Endodermal cell (in vitro differentiated cells): ENCODE measurements around the gene C6orf120. TPM values are rescaled to one million over a fixed set of nuclear protein-coding genes. Genes with fewer than 3 reads are reported as not detected.
A peak's percentile ranks its signal among the peaks of the same experiment; 100 is the strongest.

ENCODE experiments used
- DNase-seq: peaks from one replicate; pipeline ENCODE4 v3.0.0-alpha.2; 2017
- H3K27ac ChIP-seq: 2 replicates; pipeline ENCODE4 v1.5.1; 2013; ENCODE audit warnings: mild to moderate bottlenecking, low read depth, low read length, moderate library complexity
- H3K27me3 ChIP-seq: 2 replicates; pipeline ENCODE4 v1.6.1; 2013; ENCODE audit warnings: mild to moderate bottlenecking, low read length, moderate library complexity; ENCODE audit not compliant: insufficient read depth, control insufficient read depth, poor library complexity, severe bottlenecking
- H3K36me3 ChIP-seq: 2 replicates; pipeline ENCODE4 v1.7.0; 2013; ENCODE audit warnings: mild to moderate bottlenecking, low read length, moderate library complexity; ENCODE audit not compliant: control insufficient read depth, insufficient read depth
- H3K4me1 ChIP-seq: one replicate; pipeline ENCODE4 v1.7.0; 2013; ENCODE audit warnings: low read length; ENCODE audit not compliant: control insufficient read depth, insufficient read depth
- H3K4me3 ChIP-seq: 2 replicates; pipeline ENCODE4 v1.5.1; 2013; ENCODE audit warnings: mild to moderate bottlenecking, low read length, moderate library complexity
- H3K9ac ChIP-seq: 2 replicates; pipeline ENCODE4 v1.6.1; 2013; ENCODE audit warnings: mild to moderate bottlenecking, low read length, moderate library complexity; ENCODE audit not compliant: poor library complexity, severe bottlenecking; ENCODE audit errors: extremely low read depth
- H3K9me3 ChIP-seq: 2 replicates; pipeline ENCODE4 v1.6.1; 2013; ENCODE audit warnings: mild to moderate bottlenecking, low read length, moderate library complexity; ENCODE audit not compliant: control insufficient read depth
- H3K27ac Mint-ChIP-seq: 2 replicates; pipeline ENCODE4 v1.8.0; 2020; ENCODE audit warnings: mixed read lengths
- H3K27me3 Mint-ChIP-seq: 2 replicates; pipeline ENCODE4 v1.8.0; 2021; ENCODE audit warnings: mild to moderate bottlenecking, mixed read lengths; ENCODE audit not compliant: insufficient read depth
- H3K36me3 Mint-ChIP-seq: 2 replicates; pipeline ENCODE4 v1.8.0; 2020; ENCODE audit warnings: low read depth, mixed read lengths
- H3K4me1 Mint-ChIP-seq: 2 replicates; pipeline ENCODE4 v1.8.0; 2020; ENCODE audit warnings: mixed read lengths
- H3K4me3 Mint-ChIP-seq: 2 replicates; pipeline ENCODE4 v1.8.0; 2020; ENCODE audit warnings: mild to moderate bottlenecking, moderate library complexity, mixed read lengths
- H3K9me3 Mint-ChIP-seq: 2 replicates; pipeline ENCODE4 v1.8.0; 2020; ENCODE audit warnings: mild to moderate bottlenecking, mixed read lengths
- WGBS, 2 experiments: methylation state at CpG; one replicate each; pipeline versions ENCODE4 v1.1.5 to v1.1.7; 2013; ENCODE audit warnings: missing lambda C conversion rate in 2 of 2, mixed read lengths in 1 of 2; ENCODE audit not compliant: insufficient coverage in 1 of 2, insufficient read length in 1 of 2; 5-methylcytosine and 5-hydroxymethylcytosine counted together
- total RNA-seq, 2 donors: library from RNA; stranded (reverse); fragmentation: NEBNext Ultra II Directional in 1 of 2; extraction: Animal tissue kit (Norgen Biotek cat#: 25700) in 1 of 2; gene quantifications; 2 replicates in 1 of 2; 3 replicates in 1 of 2; pipeline ENCODE4 v1.2.1, GENCODE V29; 2021
- TF ChIP-seq, protein P1 (sequence below): fragments of 200-600 bp; sonication (generic); conservative IDR thresholded peaks from 2 replicates; pipeline ENCODE4 v1.5.0; 2021; ENCODE audit warnings: antibody characterized with exemption, mild to moderate bottlenecking

C6orf120 gene
- total RNA-seq, 2 donors from 2014 or later = 24.0 to 29.7 TPM

DNA sequence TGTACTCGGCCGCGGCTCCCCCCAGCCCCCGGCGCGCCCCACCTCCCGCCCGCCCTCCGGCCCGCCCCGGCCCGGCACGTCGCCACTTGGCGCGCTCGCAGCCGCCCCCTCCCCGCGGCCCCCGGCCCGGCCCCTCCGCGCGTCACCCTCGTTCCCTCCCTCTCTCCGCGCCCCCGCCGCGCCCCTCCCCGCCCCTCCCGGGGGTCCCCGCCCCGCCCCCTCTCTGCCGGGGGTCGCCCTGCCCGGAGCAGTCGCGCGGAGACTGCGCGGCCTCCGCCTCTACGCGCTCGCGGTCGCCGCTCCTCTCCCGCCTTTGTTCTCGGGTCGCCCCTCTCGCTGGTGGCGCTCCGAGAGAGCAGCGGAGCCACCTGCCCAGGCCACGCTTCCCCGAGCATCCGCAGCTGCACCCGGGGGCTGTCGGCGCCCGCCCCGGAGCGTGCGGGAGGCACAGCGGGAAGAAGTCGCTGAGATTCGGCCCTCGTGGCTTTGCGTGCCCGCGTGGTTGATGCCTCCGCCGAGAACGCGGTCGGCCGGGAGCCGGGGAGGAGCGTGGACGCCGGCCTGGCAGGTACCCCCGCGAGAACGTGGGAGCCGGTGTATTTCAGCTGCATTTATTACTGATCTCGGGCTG lies 22.7 kb downstream of the C6orf120 start, which contains the start of gene PHF10:
Gene PHF10, minus strand, starts transcription at position 7 of the 631 bp plus-strand sequence. CDS start 569 bp downstream, outside the sequence.
- peak within 1 kb of the TSS; percentile 96 for H3K27ac ChIP-seq
- H3K4me1 Mint-ChIP-seq = peaks cover 26% of the 10 kb centered on the region
- peak within 1 kb of the TSS; percentile 97 for H3K9ac ChIP-seq
- DNase-seq = peak; percentile 94
- WGBS, 2 experiments = 0 to 4% methylated on average over 5 to 68 of the region's 89 CpGs
- peaks cover 5% of the 10 kb centered on the region for H3K36me3 Mint-ChIP-seq
- H3K4me3 ChIP-seq = peak within 1 kb of the TSS; percentile 96
- H3K4me1 ChIP-seq = peaks cover 2% of the 10 kb centered on the region
- H3K9me3 Mint-ChIP-seq = no peaks in the 10 kb centered on the region
- H3K27ac Mint-ChIP-seq = peak within 1 kb of the TSS; percentile 98
- H3K27me3 Mint-ChIP-seq = no peaks in the 10 kb centered on the region
- H3K4me3 Mint-ChIP-seq = peak within 1 kb of the TSS; percentile 77
- H3K27me3 ChIP-seq = no peaks in the 10 kb centered on the region
- TF ChIP-seq, protein P1, sequence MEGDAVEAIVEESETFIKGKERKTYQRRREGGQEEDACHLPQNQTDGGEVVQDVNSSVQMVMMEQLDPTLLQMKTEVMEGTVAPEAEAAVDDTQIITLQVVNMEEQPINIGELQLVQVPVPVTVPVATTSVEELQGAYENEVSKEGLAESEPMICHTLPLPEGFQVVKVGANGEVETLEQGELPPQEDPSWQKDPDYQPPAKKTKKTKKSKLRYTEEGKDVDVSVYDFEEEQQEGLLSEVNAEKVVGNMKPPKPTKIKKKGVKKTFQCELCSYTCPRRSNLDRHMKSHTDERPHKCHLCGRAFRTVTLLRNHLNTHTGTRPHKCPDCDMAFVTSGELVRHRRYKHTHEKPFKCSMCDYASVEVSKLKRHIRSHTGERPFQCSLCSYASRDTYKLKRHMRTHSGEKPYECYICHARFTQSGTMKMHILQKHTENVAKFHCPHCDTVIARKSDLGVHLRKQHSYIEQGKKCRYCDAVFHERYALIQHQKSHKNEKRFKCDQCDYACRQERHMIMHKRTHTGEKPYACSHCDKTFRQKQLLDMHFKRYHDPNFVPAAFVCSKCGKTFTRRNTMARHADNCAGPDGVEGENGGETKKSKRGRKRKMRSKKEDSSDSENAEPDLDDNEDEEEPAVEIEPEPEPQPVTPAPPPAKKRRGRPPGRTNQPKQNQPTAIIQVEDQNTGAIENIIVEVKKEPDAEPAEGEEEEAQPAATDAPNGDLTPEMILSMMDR = no peak
- H3K9me3 ChIP-seq = no peaks in the 10 kb centered on the region
- H3K36me3 ChIP-seq = peaks cover 11% of the 10 kb centered on the region

DNA sequence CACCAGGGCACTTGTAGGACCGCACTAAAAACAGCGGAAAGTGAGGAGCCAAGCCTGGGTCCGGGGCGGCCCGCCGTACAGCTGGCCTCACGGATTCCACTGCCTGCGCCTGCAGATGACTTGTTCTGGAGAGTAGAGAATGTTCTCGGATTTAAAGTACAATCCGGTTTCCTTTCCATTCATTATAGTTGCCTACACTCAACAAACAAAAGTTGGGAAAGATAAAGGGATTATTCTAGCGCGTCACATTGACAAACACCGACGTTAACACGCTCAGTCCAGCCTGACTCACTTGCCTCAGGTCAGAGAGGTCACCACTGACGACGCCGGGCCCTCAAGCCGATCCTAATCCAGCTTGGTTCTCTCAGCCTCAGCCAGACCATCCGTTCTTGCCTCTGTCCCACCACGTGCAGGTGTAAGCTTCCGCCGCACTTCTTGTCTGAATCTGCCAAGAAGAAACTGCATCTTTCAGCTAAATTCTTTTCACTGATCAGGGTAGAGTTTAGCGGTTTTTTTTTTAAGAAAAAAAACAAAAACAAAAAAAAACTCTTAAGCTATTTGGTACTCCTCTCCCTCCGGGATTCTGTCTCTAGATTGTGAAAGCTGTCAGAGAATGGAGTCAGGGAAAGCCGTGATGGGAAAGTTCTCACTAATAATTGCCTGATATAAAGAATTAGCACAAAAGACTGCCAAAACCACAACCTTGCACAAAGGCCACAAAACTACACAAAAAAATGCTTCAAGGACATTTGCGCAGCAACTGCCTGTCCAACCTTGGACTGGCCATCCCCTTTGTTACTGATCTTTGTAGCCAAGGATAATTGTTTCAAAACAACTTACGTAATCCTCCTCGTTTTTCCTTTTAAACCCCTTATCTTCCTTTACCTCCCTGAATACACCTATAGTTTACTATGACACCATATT lies 23.5 kb downstream of the C6orf120 start:
- Histone ChIP-seq H3K4me3 (peak overlapping the region; percentile 86), H3K27ac (peak overlapping the region; percentile 96), H3K4me1 (peaks cover 2% of the 10 kb centered on the region), H3K9me3 (no peaks in the 10 kb centered on the region), H3K36me3 (peaks cover 5% of the 10 kb centered on the region), H3K27me3 (no peaks in the 10 kb centered on the region), H3K9ac (peak overlapping the region; percentile 97)
- TF ChIP-seq, protein P1 = no peak
- H3K4me1 Mint-ChIP-seq = peaks cover 26% of the 10 kb centered on the region
- no peaks in the 10 kb centered on the region for H3K9me3 Mint-ChIP-seq
- H3K27me3 Mint-ChIP-seq = no peaks in the 10 kb centered on the region
- peak overlapping the region; percentile 98 for H3K27ac Mint-ChIP-seq
- WGBS, 2 experiments = 18 to 24% methylated on average over 14 to 29 of the region's 29 CpGs
- peak; percentile 82 for DNase-seq
- peak overlapping the region; percentile 76 for H3K4me3 Mint-ChIP-seq
- peaks cover 1% of the 10 kb centered on the region for H3K36me3 Mint-ChIP-seq

DNA sequence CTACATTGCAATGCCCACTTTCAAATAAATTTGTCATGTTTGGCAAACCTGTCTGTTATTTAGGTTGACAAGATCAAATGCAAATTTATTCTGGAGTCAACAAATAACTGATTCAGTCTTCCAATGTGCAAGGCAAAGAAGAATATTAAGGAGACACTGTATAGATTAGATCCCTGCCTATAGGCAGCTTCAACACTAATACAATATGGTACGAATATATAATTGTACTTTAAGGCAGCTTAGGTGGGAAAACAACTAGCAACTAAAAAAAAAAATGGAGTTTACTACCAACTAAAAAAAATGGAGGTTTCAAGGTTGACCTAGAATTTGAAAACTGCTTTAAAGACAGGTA lies 24.1 kb downstream of the C6orf120 start:
- TF ChIP-seq, protein P1 = no peak
- H3K9me3 ChIP-seq = no peaks in the 10 kb centered on the region
- Mint-ChIP-seq H3K27me3 (no peaks in the 10 kb centered on the region), H3K36me3 (no peaks in the 10 kb centered on the region), H3K27ac (no peak overlapping the region), H3K4me3 (peak overlapping the region; percentile 76), H3K4me1 (peaks cover 26% of the 10 kb centered on the region), H3K9me3 (no peaks in the 10 kb centered on the region)
- no peaks in the 10 kb centered on the region for H3K27me3 ChIP-seq
- H3K27ac ChIP-seq = no peak overlapping the region
- DNase-seq = no peak
- peaks cover 2% of the 10 kb centered on the region for H3K4me1 ChIP-seq
- H3K36me3 ChIP-seq = no peaks in the 10 kb centered on the region
- WGBS, 2 experiments = 71% methylated on average over 1 of the region's 1 CpG; no CpG with 5 or more reads in 1 of the 2 experiments
- H3K4me3 ChIP-seq = peak overlapping the region; percentile 86
- H3K9ac ChIP-seq = no peak overlapping the region
